ENCODE results near the gene MYO10.

DNA sequence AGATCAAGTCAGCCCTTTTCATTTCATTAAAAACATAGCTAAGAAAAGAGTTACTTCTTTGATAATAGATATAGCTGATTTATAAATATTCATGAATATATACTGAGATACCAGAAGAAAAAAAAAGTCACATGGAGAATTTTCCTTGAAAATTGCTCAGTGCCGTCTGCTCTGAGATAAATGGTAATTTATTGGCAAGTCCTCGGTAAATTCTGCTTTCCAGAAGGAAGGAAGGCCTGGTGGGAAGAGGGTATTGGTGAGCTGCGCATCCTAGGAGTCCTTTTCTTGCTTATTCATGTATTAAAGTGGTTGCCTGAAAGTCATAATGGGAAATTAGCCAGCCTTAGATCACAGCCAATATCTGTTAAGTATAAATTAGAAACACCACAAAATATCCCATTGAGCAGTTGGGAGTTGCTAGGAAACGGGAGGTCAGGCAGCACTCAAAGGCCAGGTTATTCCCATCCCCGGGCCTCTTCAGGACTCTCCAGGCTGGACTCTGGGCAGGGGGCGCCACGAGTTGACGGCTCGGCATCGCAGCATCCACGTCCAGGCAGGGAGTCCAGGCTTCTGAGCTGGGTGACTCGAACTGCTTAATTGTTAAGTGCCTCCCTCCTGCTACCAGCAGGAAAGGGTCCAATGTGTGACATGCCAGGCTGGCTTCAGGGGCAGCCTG, 202.6 kb downstream of the MYO10 start:
- TF ChIP-seq EP300 (IDR thresholded peaks at IDR 0.05; ENCODE audit: low read depth) (no peak), POLR2AphosphoS5 (IDR thresholded peaks at IDR 0.05) (no peak), CTCF (IDR thresholded peaks at IDR 0.05) (no peak)
